ENCODE results near the gene UBAC2.

UBAC2 gene

DNA sequence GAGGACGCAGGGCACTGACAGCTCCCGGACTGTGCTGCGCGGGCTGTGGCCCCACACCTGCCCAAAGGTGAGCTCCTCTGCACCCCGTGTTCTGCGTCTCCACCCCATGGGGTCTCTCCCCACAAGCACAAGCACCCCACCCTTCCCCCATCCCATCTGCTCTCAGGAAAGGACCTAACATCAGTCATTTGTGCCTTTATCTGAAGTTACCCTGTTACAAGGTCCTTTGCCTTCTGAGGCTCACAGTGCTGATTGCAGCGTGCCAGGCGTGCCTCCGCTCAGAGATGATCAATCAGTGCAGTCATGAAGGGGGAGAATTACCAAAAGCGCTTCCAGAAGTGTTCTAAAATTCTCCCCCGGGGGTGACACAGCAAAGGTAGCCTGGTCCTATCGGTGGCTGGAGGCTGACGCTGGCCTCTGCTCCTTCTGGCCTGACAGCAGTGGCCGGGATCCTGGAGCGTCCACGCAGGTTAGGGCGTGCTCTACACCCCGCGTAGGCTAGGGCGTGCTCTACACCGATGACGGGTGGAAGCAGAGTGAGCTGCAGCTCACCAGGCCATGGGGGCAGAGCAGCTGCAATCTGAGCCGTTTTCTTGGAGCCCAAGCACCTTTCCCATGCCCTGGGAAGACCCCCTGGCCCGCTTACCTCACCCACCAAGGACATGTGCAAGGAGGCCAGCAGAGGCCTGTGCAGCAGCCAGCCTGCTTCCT lies 215.9 kb downstream of the UBAC2 start:
- DNase-seq (ENCODE audit: low spot score) = no peak

DNA sequence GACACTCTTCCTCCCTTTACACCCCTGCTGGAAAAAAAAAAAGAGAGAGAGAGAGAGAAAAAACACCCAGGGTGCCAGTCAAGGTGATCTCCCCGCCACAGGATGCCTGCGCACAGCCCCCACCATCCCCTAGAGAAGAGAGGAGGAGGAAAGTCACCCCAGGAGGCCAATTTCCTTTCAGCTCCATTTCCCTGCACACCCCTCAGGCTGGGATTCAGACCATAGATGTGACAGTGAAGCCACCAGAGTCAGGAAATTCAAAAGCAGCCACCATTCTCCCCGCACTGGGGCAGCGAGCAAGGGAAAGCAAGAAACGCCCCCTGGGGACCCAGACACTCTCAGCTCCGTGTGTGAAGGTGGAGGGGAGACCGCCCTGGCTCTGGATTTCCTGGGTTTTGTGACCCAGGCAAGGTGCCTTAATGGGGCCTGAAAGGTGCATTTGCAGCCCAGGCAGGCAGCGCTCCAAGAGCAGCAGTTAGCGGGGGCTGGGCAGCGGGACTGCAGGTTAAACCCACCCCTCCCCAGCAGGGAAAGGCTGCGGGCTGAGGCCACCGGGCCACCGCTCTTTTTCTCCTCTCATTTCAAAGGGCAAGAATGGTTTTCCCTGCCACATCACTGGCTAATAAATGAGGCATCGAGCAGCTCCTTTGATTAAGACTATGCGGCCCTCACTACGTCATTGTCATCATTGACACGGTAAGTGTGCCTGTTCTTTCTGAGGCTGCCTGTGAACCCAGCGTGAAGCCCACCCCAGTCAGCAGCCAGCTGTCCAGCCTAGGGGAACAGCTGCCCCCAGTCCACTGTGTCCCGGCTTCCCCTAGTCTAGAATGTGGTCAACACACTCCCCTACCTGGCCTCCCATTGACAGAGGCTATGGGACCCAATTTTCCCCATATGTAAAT lies 216.8 kb downstream of the UBAC2 start:
- no peak for DNase-seq (ENCODE audit: low spot score)

GRCh38 chr13:99418103-99418842 lies 217.6 kb downstream of the UBAC2 start:
- DNase-seq (ENCODE audit: low spot score) = no peak

DNA sequence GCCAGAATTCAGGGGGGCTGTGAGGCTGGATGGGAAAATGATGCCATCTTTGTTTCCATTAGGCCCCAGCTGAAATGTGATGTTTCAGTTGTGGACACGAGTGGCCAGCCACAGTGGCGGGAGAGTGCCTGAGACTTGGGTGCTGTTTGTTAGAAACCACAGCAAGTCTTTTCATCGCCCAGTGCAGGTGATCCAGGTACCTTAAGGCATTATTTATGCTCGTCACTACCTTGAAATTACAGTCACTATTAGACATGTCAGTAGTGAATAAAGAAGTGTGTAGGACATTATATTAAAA lies 218.1 kb downstream of the UBAC2 start:
- DNase-seq (ENCODE audit: low spot score) = no peak

GRCh38 chr13:99419591-99420243 lies 219.1 kb downstream of the UBAC2 start:
- no peak for DNase-seq (ENCODE audit: low spot score)

GRCh38 chr13:99421271-99421670 lies 220.6 kb downstream of the UBAC2 start:
- DNase-seq (ENCODE audit: low spot score) = no peak

GRCh38 chr13:99421758-99422585 lies 221.3 kb downstream of the UBAC2 start:
- no peak for DNase-seq (ENCODE audit: low spot score)

DNA sequence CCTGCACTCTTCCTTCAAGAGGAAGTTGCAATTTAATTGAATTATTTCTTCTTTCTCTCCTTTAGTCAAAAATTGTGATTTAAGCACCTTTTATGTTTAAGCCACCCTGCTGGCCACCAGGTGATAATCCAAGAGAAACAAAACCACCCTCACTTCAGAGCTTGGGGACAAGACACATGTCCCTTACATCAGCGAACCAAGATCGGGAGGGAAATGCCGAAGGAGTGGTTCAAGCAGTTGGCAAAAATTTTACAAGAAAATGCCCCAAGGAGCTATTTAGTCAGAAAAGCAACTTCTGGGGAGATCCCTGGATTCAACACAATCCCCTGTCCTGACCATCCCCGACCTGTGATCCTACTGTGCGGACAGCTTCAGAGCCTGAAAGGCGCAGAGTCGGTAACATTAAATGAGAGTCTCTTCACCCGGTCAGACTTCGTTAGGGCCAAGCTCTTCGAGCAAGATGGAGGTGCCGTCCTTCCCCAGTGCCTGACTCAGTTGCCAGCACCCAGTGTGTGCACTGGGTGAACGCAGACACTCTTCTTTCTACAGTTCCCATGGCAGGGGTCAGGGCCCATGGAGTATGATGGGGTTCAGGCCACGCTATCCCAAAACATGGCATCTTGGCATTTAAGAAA lies 222.0 kb downstream of the UBAC2 start:
- DNase-seq (ENCODE audit: low spot score) = no peak

DNA sequence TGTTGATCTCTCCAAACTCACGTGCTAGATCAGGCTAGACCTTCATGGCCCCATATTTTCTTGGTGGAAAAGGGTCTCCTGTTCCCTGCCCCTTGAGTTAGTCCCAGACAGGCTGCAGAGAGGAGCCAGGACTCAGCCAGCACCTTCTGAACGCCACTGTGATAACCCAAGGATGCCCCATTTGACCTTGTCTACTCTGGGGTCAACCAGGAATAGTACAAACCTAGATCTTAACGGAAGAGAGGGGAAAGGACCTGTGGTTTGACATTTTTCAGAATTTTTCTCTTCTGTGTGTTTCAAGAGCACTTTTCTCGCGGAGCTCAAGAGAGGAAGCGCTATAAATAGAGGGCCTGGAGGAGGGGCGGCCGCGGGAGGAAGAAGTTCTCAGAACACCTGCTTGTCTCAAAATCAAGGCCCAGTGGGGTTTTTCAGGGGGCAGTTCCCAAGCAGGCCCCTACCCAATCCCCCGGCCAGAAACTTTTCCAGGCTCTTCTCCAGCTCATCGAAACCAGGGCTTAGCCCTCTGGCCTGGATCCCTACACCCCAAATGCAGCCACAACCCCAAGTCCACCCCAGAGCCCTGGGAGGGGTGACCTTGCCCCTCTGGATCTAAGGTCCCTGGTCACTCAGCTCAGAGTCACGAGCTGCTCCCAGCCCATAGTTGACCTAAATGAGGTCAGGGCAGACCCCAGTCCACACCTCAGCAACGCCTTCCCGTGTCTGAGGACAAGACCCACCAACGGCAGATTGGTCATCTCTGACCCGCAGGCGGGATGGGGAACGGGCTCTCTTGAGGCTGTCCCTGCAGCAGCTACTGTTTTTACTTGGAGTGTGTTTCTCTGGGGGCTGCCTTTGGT lies 225.1 kb downstream of the UBAC2 start:
- no peak for DNase-seq (ENCODE audit: low spot score)

- DNase-seq (ENCODE audit: low spot score) = no peak
These were observed 225.8 kb downstream of the UBAC2 start for GRCh38 chr13:99426426-99426825.

- no peak for DNase-seq (ENCODE audit: low spot score)
These were observed 229.0 kb downstream of the UBAC2 start for GRCh38 chr13:99429670-99430069.

DNA sequence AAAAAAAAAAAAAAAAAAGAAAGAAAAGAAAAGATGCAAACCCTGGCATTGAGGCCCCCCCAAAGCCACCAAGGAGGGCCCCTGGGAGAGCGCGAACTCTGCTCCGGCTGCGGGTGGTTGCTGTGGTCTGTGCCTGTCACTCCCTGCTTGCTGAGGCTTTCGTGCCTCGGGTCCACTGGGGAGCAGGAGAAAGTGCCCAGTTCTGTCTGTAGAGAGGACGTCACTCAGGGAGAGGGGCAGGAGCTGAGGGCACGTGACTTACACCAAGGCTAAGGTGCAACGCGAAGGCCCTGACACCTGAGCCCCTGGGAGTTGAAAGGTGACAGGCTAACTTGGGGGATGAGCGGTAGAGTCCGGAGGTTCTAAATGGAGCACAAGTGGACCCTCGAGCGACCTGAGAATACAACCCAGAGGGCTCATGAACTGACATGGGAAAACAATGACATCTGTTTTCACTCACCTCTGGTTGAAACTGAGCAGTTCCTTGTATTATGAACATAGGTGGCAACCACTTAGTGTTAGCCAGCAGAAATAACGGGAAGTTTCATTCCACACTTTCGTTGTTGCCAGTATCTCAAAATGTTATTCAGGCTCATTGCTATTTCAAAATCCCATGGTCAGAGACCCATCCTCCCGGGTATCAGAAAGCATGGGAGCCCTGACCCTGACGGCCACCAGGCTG lies 231.4 kb downstream of the UBAC2 start:
- DNase-seq (ENCODE audit: low spot score) = no peak

- DNase-seq (ENCODE audit: low spot score) = no peak
These were observed 232.2 kb downstream of the UBAC2 start for GRCh38 chr13:99432609-99433542.

DNA sequence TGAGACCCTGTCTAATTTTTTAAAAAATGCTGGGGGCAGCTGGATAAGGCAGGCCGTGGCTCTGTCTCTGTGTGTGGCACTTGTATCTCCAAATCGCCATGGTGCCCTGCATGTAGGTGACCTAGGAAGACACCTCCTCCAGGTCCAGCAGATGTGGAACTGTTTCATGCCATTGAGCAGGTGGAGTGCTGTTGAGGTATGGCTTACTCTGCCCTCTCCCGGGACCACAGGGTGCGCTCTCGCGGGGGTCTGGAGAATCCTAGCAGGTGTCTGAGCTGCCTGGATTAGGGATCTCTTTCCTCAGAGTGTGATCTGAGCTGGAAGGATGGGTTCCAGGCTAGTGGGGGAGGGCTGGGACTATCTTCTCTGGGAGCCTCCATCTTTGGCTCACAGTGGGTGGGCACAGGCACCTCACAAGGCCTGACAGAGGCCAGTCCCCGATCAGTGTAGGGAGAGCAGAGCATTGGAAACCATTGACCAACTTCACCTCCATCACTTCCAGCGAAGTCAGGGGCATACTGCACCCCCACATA lies 233.0 kb downstream of the UBAC2 start:
- no peak for DNase-seq (ENCODE audit: low spot score)

DNA sequence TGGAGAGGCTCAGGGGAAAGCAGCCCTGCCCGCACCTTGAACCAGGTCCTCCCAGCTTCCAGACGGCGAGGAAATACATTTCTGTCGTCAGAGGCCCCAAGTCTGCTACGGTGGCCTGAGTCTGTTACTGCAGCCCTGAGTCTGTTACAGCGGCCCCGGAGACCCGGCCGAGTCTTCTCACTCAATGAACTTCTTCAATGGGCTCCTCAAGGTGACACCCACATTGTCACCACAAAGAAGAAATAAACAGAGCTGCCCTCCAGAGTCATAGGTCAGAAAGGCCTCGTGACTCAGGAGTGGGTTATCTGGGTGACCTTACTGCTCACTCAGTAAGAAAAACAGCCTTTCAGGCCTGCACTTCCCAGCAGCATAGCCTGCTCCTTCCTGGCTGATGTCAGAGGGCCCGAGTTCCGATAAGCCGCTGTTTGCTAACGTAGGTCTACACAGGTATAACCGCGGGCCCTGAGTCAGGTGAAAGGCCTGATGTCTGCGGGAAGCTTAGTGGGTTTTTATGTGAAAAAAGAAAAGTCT lies 233.7 kb downstream of the UBAC2 start:
- DNase-seq (ENCODE audit: low spot score) = no peak

- DNase-seq (ENCODE audit: low spot score) = no peak
These were observed 234.5 kb downstream of the UBAC2 start for GRCh38 chr13:99435116-99435515.

- DNase-seq (ENCODE audit: low spot score) = no peak
These were observed 235.3 kb downstream of the UBAC2 start for GRCh38 chr13:99435998-99436397.
